Upper lobe of right lung (tissue), 1 donor: ENCODE measurements around the gene LRRC25. TPM values are rescaled to one million over a fixed set of nuclear protein-coding genes. Genes with fewer than 3 reads are reported as not detected.

ENCODE experiments used
- ATAC-seq: fragments of 200-7000 bp; cut with Tn5 transposase; one replicate; pipeline ENCODE4 v1.9.1; 2020; ENCODE audit warnings: mild to moderate bottlenecking, moderate library complexity
- DNase-seq: peaks from one replicate; pipeline ENCODE4 v3.0.0-alpha.2; 2020
- H3K27ac ChIP-seq: fragments of 200-600 bp; one replicate; pipeline ENCODE4 v1.8.0; 2022
- H3K27me3 ChIP-seq: fragments of 200-600 bp; one replicate; pipeline ENCODE4 v1.8.0; 2022; ENCODE audit warnings: mild to moderate bottlenecking
- H3K36me3 ChIP-seq: fragments of 200-600 bp; one replicate; pipeline ENCODE4 v1.8.0; 2022
- H3K4me1 ChIP-seq: fragments of 200-600 bp; one replicate; pipeline ENCODE4 v1.8.0; 2022
- H3K4me3 ChIP-seq: fragments of 200-600 bp; one replicate; pipeline ENCODE4 v1.8.0; 2022; ENCODE audit warnings: mild to moderate bottlenecking
- H3K9me3 ChIP-seq: fragments of 200-600 bp; one replicate; pipeline ENCODE4 v1.8.0; 2022
- intact Hi-C: fragments of 100-400 bp; cut with DNase I; formaldehyde crosslinking; loops from one replicate; pipeline ENCODE4 v1.11.0; 2022
- total RNA-seq: library from RNA; stranded (reverse); fragmentation: NEBNext Ultra II Directional; extraction: Animal tissue kit (Norgen Biotek cat#: 25700); gene quantifications from one replicate; pipeline ENCODE4 v1.2.1, GENCODE V29; 2021
- TF ChIP-seq, protein P1 (sequence below): fragments of 200-600 bp; IDR thresholded peaks from one replicate; pipeline ENCODE4 v1.8.0; 2022; ENCODE audit warnings: antibody characterized with exemption
- donor health status: DM: no; HTN: yes; CAD: no; lungs with severe emphysema.

The LRRC25 gene
- total RNA-seq, 1 donor from 2014 or later = 22.7 TPM

DNA sequence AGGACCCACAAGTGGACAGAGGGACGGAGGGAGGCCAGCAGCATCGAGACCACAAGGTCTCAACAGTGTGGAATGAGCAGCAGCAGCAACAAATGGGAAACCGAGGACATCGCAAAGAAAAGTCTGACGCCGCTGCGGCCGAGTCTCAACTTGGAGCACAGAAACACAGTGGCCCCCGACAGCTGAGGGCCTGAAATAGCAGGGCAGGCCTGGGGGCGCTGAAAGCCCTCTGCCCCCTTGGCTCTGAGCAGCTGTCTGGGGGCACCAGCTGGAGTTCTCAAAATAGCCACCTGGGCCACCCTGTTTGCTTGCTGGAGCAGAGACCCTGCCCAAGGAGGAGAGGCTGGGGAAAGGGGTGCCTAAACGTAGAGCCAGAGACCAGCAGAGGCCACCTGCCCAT lies 46.4 kb upstream of the LRRC25 start:
- Histone ChIP-seq H3K9me3 (no peaks in the 10 kb centered on the region), H3K27ac (no peak overlapping the region), H3K4me1 (peaks cover 3% of the 10 kb centered on the region), H3K36me3 (peaks cover 57% of the 10 kb centered on the region), H3K27me3 (no peaks in the 10 kb centered on the region), H3K4me3 (no peak overlapping the region)
- intact Hi-C loops = no loop called here
- ATAC-seq = no peak
- TF ChIP-seq, protein P1, sequence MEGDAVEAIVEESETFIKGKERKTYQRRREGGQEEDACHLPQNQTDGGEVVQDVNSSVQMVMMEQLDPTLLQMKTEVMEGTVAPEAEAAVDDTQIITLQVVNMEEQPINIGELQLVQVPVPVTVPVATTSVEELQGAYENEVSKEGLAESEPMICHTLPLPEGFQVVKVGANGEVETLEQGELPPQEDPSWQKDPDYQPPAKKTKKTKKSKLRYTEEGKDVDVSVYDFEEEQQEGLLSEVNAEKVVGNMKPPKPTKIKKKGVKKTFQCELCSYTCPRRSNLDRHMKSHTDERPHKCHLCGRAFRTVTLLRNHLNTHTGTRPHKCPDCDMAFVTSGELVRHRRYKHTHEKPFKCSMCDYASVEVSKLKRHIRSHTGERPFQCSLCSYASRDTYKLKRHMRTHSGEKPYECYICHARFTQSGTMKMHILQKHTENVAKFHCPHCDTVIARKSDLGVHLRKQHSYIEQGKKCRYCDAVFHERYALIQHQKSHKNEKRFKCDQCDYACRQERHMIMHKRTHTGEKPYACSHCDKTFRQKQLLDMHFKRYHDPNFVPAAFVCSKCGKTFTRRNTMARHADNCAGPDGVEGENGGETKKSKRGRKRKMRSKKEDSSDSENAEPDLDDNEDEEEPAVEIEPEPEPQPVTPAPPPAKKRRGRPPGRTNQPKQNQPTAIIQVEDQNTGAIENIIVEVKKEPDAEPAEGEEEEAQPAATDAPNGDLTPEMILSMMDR = no peak
- no peak for DNase-seq

DNA sequence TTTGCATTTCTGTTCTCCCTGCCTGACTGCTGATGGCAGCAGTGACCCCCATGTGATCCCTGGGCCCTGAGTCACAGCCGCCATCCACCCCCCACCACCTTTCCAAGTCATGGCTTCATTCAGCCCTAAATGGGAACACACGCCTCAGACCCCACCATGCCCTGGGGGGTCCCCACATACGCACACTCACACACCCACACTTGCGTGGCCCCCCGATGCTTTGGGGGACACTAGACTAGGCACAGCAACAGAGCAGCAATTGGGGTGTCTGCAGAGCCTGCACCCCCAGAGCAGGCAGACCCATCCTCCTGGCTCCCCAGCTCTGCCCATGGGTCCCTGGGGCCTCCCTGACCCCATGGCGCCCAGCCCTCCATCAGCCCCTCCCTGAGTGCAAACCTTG lies 46.0 kb upstream of the LRRC25 start:
- H3K27ac ChIP-seq = no peak overlapping the region
- intact Hi-C loops = no loop called here
- H3K27me3 ChIP-seq = no peaks in the 10 kb centered on the region
- no peak overlapping the region for H3K4me3 ChIP-seq
- ATAC-seq (no peak), DNase-seq (no peak)
- peaks cover 7% of the 10 kb centered on the region for H3K4me1 ChIP-seq
- H3K9me3 ChIP-seq = no peaks in the 10 kb centered on the region
- TF ChIP-seq, protein P1 = no peak
- peaks cover 53% of the 10 kb centered on the region for H3K36me3 ChIP-seq

DNA sequence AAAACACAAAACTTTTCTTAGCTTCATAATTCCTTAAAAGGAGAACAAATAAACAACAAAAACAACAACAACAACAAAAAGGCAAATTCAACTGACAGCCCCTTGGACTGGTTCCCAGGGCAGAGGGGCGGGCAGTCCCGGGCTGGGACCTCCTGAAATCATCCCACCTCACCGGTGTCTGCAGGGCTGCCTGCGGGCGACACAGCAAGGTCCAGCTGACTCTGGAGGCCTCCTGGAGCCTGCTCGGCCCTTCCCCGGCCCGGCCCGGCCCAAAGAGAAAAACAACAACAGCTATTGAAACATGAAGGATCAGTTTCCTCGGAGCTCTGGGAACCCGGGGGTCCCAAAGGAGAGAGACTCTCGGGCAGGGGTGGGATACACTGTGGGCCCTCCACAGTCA lies 45.5 kb upstream of the LRRC25 start:
- ATAC-seq = no peak
- H3K9me3 ChIP-seq = no peaks in the 10 kb centered on the region
- peaks cover 48% of the 10 kb centered on the region for H3K36me3 ChIP-seq
- no peak for DNase-seq
- no peaks in the 10 kb centered on the region for H3K27me3 ChIP-seq
- H3K27ac ChIP-seq = no peak overlapping the region
- H3K4me1 ChIP-seq = peaks cover 11% of the 10 kb centered on the region
- intact Hi-C loops = no loop called here
- TF ChIP-seq, protein P1 = no peak
- no peak overlapping the region for H3K4me3 ChIP-seq

DNA sequence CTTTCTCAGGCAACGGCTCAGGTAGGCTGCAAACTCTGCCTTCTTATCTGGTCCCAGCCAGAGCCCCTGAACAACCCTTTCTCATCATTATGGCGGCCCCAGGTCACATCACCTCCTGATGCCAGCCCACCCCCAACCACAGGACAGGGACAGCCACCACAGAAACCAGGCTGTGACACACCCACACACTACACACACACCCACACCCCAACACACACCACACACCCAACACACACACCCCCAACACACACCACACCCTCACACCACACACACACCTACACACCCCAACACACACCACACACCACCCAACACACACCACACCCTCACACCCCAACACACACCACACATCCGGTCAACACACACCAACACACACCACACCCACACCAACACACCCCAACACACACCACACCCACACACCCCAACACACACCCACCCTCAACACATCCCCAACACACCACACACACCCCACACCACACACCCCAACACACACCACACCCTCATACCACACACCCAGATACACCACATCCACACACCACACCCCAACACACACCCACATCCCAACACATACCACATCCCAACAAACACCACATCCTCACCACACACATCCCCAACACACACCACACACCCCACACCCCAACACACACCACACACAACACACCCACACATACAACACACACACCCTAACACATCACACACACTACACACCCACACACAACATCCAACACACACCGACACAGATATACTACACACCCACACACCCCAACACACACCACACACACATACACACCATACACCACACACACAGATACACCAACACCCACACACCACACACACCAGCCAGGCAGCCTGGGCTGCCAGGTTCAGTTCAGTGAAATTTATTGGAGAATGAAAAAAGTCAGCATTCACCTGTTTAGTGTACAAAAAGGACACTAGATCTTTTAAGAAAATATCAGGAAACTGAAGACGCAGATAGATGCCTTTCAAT lies 44.7 kb upstream of the LRRC25 start:
- TF ChIP-seq, protein P1 = no peak
- Histone ChIP-seq H3K4me3 (no peak overlapping the region), H3K27ac (no peak overlapping the region), H3K27me3 (no peaks in the 10 kb centered on the region), H3K4me1 (peaks cover 11% of the 10 kb centered on the region), H3K36me3 (peaks cover 42% of the 10 kb centered on the region), H3K9me3 (no peaks in the 10 kb centered on the region)
- DNase-seq (no peak), ATAC-seq (no peak)
- intact Hi-C loops = no loop called here

DNA sequence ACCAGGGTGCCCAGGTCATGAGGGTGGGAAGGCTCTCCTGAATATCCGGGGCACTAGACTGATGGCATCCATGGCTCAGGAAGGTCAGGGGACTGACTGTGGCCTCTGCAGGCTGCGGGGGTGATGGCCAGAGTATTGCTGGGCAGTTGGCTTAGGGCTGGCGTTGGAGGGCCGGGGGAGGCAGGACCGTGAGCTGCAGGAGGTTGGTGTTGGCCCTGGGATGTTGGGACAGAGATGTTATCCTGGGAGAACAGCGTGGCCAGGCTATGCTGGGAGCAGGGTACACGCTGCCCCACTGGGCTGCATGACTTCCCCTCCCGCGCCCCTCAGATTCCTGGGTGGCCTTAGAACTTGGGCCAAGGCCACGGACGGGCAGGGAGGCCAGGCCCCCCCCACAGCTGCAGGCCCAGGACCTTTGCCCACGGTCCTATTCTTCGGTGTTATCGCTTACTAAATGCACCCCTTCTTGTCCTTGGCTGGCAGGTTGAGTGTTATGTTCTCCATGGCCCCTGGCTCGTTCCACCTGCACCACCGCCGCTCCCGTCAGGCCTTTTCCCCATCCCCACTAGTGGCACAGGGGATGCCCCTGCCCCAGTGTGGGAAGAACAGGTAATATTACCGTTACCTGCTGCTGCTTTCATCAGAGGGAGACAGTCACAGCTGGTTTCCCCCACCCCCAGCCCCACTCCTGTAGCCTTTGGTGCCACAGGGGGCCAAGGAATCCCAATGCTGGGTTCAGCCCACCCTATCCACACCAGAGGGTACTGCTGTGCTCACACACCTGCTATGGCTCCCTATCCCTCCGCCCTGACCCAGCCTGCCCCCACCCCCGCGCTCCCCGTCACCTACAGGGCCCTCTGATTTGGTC lies 43.7 kb upstream of the LRRC25 start:
- Histone ChIP-seq H3K27me3 (no peaks in the 10 kb centered on the region), H3K9me3 (no peaks in the 10 kb centered on the region), H3K36me3 (peaks cover 33% of the 10 kb centered on the region), H3K4me1 (peaks cover 19% of the 10 kb centered on the region), H3K27ac (no peak overlapping the region), H3K4me3 (no peak overlapping the region)
- no peak for ATAC-seq
- TF ChIP-seq, protein P1 = no peak
- intact Hi-C loops = no loop called here
- DNase-seq = no peak
